ENCODE measurements around the gene TRPM1.

The TRPM1 gene

GRCh38 chr15:31013863-31014607 lies 87.5 kb downstream of the TRPM1 start:
- DNase-seq: no peak

GRCh38 chr15:31012455-31012854 lies 89.1 kb downstream of the TRPM1 start:
- no peak for DNase-seq

DNA sequence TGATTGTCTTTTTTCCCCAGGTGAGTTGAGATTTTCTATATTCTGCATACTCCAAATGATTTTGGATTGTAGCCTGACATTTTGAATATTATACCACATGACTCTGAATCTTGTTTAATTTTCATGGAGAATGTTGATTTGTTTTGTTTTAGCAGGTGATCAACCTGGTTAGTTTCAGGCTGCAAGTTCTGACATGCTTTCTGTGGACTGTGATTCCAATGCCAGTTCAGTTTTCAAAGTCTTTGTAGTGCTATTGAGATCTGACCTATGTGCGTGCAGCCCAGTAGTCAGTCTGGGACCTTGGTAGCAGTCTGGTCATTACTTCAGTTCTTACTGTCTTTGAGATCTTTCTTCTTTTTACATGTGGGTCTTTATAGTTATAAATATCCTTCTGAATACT lies 91.5 kb downstream of the TRPM1 start:
- no peak for DNase-seq

GRCh38 chr15:31005660-31006059 lies 95.9 kb downstream of the TRPM1 start:
- DNase-seq: no peak

- no peak for DNase-seq
These were observed 97.2 kb downstream of the TRPM1 start for GRCh38 chr15:31004220-31004733.

DNA sequence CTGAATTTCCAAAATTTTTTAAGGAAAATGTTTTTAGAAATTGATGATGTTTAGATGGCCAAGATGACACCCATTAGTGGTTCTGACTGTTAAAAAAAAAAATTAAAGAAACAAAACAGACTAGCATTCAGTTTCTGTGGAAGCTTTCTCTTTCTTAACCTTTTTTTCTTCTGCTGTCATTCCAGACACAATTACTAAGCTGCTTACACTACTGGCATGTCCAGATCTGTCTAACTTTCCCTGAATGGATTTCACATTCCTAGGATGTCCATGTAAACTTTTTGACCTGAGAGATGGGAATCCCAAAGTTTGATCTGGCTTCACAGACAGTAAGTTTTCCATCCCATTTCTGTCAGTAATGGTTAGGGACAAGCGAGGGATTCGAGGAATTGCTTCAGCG lies 99.8 kb downstream of the TRPM1 start:
- no peak for DNase-seq

DNA sequence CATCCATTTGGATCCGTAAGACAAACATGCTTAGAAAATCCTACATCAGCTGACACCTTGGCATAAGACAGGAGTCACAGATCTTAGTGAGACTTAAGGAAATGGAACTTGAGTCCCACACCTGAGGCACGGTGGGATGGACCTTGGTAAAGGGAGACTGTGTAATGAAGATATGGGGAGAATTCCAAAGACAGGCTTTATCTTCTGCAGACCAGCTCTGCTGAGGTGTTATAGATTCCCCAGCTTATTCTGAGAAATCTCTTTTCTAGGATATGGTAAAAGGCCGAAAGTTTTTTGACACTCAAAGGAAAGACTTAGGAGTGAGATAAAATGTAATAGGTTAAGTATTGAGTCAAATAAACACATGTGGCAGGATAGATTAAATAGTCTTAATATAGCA lies 101.8 kb downstream of the TRPM1 start:
- DNase-seq: no peak

DNA sequence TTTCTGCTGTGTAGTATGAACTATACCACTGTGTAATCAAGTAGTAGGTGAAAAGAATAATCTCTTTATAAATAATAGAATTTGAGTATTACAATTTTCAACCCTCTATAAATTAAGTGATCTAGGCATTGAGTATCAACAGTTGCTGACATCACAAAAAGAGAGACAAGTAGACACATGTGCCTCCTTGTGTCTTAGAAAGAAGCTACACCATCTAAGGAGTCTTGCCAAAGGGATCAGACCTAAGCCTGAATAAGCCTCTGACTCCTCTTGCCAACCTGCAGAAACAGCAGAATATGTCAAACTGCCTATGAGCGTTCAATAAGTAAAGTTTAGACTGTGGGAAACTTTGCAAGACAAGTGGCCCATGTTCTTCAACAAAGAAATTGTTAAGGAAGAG lies 104.3 kb downstream of the TRPM1 start:
- DNase-seq: no peak

- DNase-seq: no peak
These were observed 109.2 kb downstream of the TRPM1 start for GRCh38 chr15:30992249-30992864.

DNA sequence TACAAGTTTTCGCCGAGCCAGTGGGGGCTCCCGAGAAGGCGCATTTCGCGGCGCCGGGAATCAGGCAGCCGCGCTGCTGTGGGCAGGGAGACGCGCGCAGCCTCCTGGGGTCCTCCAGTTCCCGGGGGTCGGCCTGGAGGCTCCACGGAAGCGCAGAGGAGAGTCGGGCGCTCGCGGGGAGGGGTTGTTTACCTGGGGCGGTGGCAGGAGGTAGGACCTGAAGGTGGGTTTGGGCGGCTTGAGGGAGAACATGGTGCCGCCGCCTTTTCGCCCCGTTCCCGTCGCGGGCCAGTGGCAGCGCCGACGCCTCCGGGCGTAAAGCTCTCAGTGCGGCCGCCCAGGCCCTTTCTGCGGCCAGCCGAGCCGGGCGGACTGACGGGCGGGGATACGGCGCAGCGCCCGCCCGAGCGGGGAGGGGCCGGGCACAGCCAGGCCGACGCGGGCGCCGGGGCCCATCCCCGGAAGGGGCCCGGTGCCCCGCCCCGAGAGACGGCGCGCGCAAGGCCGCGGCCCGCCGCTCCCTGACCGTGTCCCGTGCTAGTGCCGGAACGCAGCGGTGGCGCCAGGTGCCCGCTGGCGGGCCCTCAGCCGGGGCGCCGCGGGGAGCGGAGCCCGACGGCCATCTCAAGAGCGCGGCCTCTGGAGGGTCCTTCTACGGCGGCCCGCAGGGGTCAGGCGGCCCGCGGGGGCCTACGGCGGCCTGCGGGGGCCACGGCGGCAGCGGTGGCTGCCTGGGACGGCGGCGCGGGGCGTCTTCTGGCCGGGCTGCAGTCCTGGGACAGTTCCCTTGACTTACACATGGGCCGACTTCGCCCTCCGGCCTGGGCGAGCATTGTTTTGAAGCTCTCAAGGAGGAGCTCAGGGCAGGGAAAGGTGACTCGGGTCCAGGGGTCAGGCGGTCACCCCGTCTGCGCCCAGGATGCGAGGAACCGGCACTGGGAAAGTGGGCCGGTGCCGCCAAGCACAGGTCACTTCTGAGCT lies 110.0 kb downstream of the TRPM1 start, which contains the start of gene MTMR10:
Gene MTMR10 (minus strand): TSS at position 374 of the 981 bp plus-strand sequence. CDS start 122 bp downstream, at position 252.
- peak; percentile 71 for DNase-seq

- DNase-seq: no peak
These were observed 110.9 kb downstream of the TRPM1 start for GRCh38 chr15:30990446-30991254.

- no peak for DNase-seq
These were observed 111.5 kb downstream of the TRPM1 start for GRCh38 chr15:30990036-30990435.

- DNase-seq: no peak
These were observed 116.4 kb downstream of the TRPM1 start for GRCh38 chr15:30985081-30985531.

- no peak for DNase-seq
These were observed 117.0 kb downstream of the TRPM1 start for GRCh38 chr15:30984542-30984941.

GRCh38 chr15:30984118-30984517 lies 117.4 kb downstream of the TRPM1 start:
- DNase-seq: no peak

- DNase-seq: no peak
These were observed 122.1 kb downstream of the TRPM1 start for GRCh38 chr15:30979457-30979856.

- no peak for DNase-seq
These were observed 123.2 kb downstream of the TRPM1 start for GRCh38 chr15:30978328-30978727.

GRCh38 chr15:30974112-30974511 lies 127.4 kb downstream of the TRPM1 start:
- DNase-seq: no peak

- DNase-seq: no peak
These were observed 128.1 kb downstream of the TRPM1 start for GRCh38 chr15:30973379-30973778.

GRCh38 chr15:30969724-30970123 lies 131.8 kb downstream of the TRPM1 start:
- no peak for DNase-seq

GRCh38 chr15:30963681-30964080 lies 137.8 kb downstream of the TRPM1 start:
- no peak for DNase-seq

DNA sequence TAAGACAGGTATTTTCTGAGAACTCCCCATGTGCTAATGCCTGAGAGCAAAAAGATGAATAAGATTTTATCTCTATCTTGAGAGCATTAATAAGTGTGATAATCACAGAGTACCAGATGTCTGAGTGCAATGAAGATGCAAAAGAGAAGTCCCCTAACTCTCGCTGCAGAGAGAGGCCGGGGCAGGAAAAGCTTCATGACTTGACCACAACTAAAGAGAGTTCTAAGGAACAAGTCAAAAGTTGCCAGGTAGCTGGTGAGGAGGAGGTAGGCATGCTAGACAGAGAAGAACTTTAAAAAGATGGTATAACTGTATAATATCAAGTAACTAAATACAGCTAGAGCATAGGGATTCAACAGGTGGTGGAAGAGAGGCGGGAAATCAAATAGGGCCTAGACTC lies 138.9 kb downstream of the TRPM1 start:
- DNase-seq: no peak
